ENCODE measurements around the gene PGAP6.

DNA sequence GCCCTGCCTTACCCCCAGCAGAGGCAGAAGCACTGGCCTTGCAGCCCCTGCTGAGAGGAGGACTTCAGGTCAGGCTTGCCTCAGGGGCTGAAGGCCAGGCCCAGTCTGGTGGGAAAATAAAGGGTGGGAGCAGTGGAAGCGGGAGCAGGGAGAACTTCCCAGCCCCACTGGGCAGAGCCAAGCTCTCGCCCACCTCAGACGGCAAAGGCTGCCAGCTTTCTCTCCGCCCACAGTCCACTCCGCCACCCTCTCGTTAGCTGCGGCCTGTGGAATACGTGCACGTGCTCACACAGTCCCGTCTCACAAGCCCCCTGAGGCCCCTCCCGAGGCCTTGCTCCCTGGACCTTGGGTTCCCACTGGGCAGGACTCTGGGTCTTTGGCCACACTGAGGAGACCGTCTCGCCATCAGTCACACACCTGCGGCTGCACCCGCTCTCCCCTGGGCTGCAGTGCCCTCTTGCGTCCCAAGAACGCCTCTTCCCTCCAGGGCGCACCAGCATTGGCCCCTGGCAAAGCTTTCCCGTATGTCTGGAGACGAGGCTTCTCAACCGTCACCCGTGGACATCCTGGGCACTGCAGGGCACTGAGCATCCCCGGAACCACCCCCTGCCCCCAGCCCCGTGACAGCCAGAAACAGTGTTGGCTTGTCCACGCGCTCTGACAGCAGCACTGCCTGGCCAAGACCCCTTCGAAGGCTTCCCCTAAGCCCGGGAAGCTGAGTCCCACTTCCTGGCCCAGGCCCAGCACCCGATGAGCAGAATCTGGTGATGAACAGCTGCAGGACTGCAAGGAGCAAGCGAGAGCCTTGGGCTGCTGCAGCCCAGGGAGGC is 19.7 kb downstream of the PGAP6 start:
- TF ChIP-seq, protein P1, sequence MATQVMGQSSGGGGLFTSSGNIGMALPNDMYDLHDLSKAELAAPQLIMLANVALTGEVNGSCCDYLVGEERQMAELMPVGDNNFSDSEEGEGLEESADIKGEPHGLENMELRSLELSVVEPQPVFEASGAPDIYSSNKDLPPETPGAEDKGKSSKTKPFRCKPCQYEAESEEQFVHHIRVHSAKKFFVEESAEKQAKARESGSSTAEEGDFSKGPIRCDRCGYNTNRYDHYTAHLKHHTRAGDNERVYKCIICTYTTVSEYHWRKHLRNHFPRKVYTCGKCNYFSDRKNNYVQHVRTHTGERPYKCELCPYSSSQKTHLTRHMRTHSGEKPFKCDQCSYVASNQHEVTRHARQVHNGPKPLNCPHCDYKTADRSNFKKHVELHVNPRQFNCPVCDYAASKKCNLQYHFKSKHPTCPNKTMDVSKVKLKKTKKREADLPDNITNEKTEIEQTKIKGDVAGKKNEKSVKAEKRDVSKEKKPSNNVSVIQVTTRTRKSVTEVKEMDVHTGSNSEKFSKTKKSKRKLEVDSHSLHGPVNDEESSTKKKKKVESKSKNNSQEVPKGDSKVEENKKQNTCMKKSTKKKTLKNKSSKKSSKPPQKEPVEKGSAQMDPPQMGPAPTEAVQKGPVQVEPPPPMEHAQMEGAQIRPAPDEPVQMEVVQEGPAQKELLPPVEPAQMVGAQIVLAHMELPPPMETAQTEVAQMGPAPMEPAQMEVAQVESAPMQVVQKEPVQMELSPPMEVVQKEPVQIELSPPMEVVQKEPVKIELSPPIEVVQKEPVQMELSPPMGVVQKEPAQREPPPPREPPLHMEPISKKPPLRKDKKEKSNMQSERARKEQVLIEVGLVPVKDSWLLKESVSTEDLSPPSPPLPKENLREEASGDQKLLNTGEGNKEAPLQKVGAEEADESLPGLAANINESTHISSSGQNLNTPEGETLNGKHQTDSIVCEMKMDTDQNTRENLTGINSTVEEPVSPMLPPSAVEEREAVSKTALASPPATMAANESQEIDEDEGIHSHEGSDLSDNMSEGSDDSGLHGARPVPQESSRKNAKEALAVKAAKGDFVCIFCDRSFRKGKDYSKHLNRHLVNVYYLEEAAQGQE (IDR thresholded peaks at IDR 0.05; ENCODE audit: low read depth, low read length) = no peak
- TF ChIP-seq YY1 (IDR thresholded peaks at IDR 0.05; ENCODE audit: low read depth) (no peak), FOSL2 (IDR thresholded peaks at IDR 0.05; ENCODE audit: borderline replicate concordance, low read depth) (no peak), POLR2AphosphoS5 (IDR thresholded peaks at IDR 0.05; ENCODE audit: low read depth, low read length) (no peak), FOXJ3 (CRISPR knock-in tag; IDR thresholded peaks at IDR 0.05) (no peak), CHD2 (IDR thresholded peaks at IDR 0.05; ENCODE audit: low read length, partially characterized antibody) (no peak), EZH2phosphoT487 (IDR thresholded peaks at IDR 0.05; ENCODE audit: borderline replicate concordance, low read depth) (no peak), SIN3A (IDR thresholded peaks at IDR 0.05; ENCODE audit: borderline replicate concordance, low read depth, low read length) (no peak), TAF1 (IDR thresholded peaks at IDR 0.05; ENCODE audit: borderline replicate concordance, low read depth, low read length) (no peak)
- TF ChIP-seq, protein P2, sequence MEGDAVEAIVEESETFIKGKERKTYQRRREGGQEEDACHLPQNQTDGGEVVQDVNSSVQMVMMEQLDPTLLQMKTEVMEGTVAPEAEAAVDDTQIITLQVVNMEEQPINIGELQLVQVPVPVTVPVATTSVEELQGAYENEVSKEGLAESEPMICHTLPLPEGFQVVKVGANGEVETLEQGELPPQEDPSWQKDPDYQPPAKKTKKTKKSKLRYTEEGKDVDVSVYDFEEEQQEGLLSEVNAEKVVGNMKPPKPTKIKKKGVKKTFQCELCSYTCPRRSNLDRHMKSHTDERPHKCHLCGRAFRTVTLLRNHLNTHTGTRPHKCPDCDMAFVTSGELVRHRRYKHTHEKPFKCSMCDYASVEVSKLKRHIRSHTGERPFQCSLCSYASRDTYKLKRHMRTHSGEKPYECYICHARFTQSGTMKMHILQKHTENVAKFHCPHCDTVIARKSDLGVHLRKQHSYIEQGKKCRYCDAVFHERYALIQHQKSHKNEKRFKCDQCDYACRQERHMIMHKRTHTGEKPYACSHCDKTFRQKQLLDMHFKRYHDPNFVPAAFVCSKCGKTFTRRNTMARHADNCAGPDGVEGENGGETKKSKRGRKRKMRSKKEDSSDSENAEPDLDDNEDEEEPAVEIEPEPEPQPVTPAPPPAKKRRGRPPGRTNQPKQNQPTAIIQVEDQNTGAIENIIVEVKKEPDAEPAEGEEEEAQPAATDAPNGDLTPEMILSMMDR (IDR thresholded peaks at IDR 0.05) = peak; percentile 69
- TF ChIP-seq, protein P3, sequence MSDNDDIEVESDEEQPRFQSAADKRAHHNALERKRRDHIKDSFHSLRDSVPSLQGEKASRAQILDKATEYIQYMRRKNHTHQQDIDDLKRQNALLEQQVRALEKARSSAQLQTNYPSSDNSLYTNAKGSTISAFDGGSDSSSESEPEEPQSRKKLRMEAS (IDR thresholded peaks at IDR 0.05; ENCODE audit: low read depth) = no peak

Data from SK-N-SH (cell line).